ENCODE results near the gene MTMR6. TPM values are rescaled to one million over a fixed set of nuclear protein-coding genes. Genes with fewer than 3 reads are reported as not detected.
A peak's percentile ranks its signal among the peaks of the same experiment; 100 is the strongest.

The MTMR6 gene
- total RNA-seq, 1 donor from 2014 or later, result 22.1 TPM

DNA sequence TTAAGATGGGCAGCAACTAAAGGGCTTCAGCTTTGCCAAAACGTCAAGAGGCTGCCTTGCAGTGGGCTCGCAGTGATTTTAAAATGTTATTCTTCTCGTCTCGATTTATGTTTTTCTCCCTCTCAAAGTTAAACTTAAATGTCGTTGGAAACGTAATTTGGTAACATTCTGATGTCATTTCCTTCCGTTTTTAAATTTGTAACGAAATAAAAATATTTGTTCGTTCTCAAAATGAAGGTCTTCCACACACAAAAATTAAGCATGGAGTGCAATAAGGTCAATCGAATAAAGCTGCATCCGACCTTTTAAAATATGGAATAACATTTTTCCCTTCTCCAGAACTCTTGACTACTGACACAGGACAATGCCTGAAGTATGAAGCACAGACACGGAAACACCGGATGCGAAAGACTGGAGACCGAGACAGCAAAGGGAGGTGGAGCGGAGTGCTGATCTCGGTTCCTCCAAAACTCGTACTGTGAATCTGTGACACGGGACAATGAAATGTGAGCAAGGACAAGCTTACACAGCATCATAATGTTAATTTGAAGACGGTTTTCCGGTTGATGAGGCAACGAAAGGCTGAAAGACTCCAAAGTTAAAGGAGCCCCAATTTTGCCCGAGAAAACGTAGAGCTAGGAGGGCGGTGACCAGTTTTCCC is 850 bp downstream of the MTMR6 start:
- FAIRE-seq, result no peak
- DNase-seq (ENCODE audit: low read depth), result peak; percentile 47
- H3K4me3 ChIP-seq (ENCODE audit: low read depth, low read length), result peak overlapping the region; percentile 88

DNA sequence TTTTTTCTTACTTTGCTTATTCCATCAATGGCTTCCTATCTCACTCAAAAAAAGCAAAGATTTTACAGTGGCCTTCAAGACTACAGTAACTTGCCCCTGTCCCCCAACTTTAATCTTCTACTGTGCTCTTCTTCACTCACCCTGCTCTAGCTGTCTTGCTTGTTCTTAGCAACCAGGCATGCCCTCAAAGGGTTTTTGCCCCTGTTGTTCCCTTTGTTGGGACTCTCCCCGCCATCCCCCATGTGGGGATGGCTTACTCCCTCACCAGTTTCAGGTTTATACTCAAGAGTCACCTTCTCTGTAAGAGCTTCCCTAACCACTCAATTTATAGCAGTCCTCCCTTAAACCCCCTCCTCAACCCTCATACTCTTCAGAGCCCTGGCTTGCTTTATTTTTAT is 5.4 kb downstream of the MTMR6 start:
- H3K27me3 ChIP-seq (ENCODE audit: control insufficient read depth, insufficient read depth, low read length), result no peaks in the 10 kb centered on the region
- DNase-seq (ENCODE audit: low read depth) (no peak), FAIRE-seq (no peak)
- H3K4me3 ChIP-seq (ENCODE audit: low read depth, low read length), result no peak overlapping the region
- TF ChIP-seq, protein P1, sequence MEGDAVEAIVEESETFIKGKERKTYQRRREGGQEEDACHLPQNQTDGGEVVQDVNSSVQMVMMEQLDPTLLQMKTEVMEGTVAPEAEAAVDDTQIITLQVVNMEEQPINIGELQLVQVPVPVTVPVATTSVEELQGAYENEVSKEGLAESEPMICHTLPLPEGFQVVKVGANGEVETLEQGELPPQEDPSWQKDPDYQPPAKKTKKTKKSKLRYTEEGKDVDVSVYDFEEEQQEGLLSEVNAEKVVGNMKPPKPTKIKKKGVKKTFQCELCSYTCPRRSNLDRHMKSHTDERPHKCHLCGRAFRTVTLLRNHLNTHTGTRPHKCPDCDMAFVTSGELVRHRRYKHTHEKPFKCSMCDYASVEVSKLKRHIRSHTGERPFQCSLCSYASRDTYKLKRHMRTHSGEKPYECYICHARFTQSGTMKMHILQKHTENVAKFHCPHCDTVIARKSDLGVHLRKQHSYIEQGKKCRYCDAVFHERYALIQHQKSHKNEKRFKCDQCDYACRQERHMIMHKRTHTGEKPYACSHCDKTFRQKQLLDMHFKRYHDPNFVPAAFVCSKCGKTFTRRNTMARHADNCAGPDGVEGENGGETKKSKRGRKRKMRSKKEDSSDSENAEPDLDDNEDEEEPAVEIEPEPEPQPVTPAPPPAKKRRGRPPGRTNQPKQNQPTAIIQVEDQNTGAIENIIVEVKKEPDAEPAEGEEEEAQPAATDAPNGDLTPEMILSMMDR (IDR thresholded peaks at IDR 0.05; ENCODE audit: insufficient read depth, low read length, severe bottlenecking), result no peak
- H3K36me3 ChIP-seq (ENCODE audit: control insufficient read depth, insufficient read depth, low read length), result no peaks in the 10 kb centered on the region

More for the DNA sequence above, 850 bp downstream of the MTMR6 start:
- no peaks in the 10 kb centered on the region for H3K27me3 ChIP-seq (ENCODE audit: control insufficient read depth, insufficient read depth, low read length)
- TF ChIP-seq, protein P1 (IDR thresholded peaks at IDR 0.05; ENCODE audit: insufficient read depth, low read length, severe bottlenecking), result no peak
- H3K36me3 ChIP-seq (ENCODE audit: control insufficient read depth, insufficient read depth, low read length), result no peaks in the 10 kb centered on the region

DNA sequence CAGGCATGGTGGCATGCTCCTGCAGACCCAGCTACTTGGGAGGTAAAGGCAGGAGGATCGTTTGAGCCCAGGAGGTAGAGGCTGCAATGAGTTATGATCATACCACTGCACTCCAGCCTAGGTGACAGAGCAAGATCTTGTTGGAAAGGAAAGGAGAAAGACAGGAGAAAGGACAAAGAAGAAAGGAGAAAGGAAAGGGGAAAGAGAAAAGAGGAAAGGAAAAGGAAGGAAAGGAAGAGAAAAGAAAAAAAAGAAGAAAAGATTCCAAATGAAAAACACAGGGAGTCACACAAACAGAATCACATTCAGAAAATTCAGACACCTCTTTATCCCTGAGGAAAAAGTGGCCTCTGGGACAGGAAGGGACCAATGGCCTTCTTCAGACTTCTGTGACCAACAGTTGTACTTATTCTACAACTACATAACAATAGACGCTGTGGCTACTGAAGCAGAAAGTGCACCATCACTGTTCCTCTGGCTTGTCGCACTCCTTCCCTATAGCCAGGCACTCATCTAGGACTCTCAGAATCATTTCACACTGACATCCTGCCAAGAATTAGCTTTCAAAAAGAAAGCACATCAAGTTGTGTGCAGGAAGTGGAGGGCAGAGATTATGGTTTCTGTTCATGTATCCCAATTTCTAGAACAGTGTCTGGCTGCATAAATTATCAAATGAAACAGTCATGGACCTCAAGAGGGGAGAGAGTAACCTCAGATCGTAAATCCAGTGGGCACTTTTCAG is 5.9 kb downstream of the MTMR6 start:
- TF ChIP-seq, protein P1 (IDR thresholded peaks at IDR 0.05; ENCODE audit: insufficient read depth, low read length, severe bottlenecking), result no peak
- DNase-seq (ENCODE audit: low read depth) (no peak), FAIRE-seq (no peak)
- no peaks in the 10 kb centered on the region for H3K36me3 ChIP-seq (ENCODE audit: control insufficient read depth, insufficient read depth, low read length)
- no peak overlapping the region for H3K4me3 ChIP-seq (ENCODE audit: low read depth, low read length)
- no peaks in the 10 kb centered on the region for H3K27me3 ChIP-seq (ENCODE audit: control insufficient read depth, insufficient read depth, low read length)

DNA sequence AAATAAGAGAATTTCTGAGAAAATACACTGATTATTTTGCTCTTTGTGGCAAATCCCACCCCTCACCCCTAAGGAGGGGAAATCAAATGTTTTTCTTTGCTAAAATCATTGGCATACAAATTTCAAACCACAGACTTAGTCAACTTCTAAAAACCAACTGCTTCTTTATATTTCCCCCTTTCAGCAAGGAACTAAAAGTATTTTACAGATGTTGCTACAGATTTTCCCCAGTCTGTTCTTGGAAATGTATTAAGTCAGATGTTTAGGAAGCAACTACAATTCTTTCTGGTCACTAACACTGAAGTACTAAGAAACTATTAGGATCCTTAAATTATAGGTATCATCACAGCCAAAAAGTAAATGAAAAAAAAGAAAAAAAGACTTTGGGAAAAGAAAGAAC is 6.9 kb downstream of the MTMR6 start:
- no peaks in the 10 kb centered on the region for H3K27me3 ChIP-seq (ENCODE audit: control insufficient read depth, insufficient read depth, low read length)
- H3K36me3 ChIP-seq (ENCODE audit: control insufficient read depth, insufficient read depth, low read length), result no peaks in the 10 kb centered on the region
- no peak for FAIRE-seq
- TF ChIP-seq, protein P1 (IDR thresholded peaks at IDR 0.05; ENCODE audit: insufficient read depth, low read length, severe bottlenecking), result no peak
- no peak for DNase-seq (ENCODE audit: low read depth)
- H3K4me3 ChIP-seq (ENCODE audit: low read depth, low read length), result no peak overlapping the region

DNA sequence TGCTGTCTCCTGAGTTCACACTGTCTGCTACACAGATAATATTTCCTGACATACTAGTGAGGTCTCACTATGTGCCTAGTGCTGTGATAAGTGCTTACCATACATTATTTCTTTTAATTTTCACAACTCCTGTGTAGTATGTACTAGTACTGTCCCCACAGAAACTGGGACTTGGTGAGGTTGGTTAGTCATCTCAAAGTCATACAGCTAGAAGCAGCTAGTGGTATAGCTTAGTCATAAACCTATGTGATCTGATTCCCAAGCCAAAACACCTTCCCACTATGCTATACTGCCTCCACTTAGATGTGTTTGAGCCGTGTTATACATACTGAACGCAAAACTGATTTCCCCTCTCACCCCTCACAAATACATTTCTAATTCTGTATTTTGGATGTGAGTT is 10.5 kb downstream of the MTMR6 start:
- DNase-seq (ENCODE audit: low read depth) (peak; percentile 83), FAIRE-seq (no peak)
- TF ChIP-seq, protein P1 (IDR thresholded peaks at IDR 0.05; ENCODE audit: insufficient read depth, low read length, severe bottlenecking), result no peak
- Histone ChIP-seq H3K36me3 (ENCODE audit: control insufficient read depth, insufficient read depth, low read length) (no peaks in the 10 kb centered on the region), H3K27me3 (ENCODE audit: control insufficient read depth, insufficient read depth, low read length) (no peaks in the 10 kb centered on the region), H3K4me3 (ENCODE audit: low read depth, low read length) (no peak overlapping the region)

All from bronchial epithelial cell (primary cell).